ENCODE measurements around the gene IL25.

GRCh38 chr14:23378612-23379220, 6.1 kb downstream of the IL25 start:
- TF ChIP-seq CTCF (IDR thresholded peaks at IDR 0.05) = no peak
- TF ChIP-seq POLR2AphosphoS5 (IDR thresholded peaks at IDR 0.05) = no peak
- TF ChIP-seq POLR2A (IDR thresholded peaks at IDR 0.05) = no peak
- no peak for TF ChIP-seq EP300 (IDR thresholded peaks at IDR 0.05)

All from stomach (tissue), 4 donors.